GM12878 (cell line): Measurements from ENCODE around the gene TMC2. TPM values are rescaled to one million over a fixed set of nuclear protein-coding genes. Genes with fewer than 3 reads are reported as not detected.

Experiments
- ATAC-seq: fragments of 200-7000 bp; cut with Tn5 transposase; 3 replicates; pipeline ENCODE4 v1.9.1; 2020; ENCODE audit warnings: mild to moderate bottlenecking, moderate library complexity
- BruUV-seq: library from RNA; stranded (reverse); fragments of 400-500 nt; replicated peaks from 2 replicates; lab custom pipeline; 2021; lab: Mats Ljungman, UMichigan
- CTCF ChIA-PET: fragments of 300-600 bp; sonication (Branson Sonifier 250); formaldehyde crosslinking; extraction: SDS; loops from one replicate; lab custom pipeline; 2021; ENCODE audit warnings: inconsistent platforms; lab: Yijun Ruan, JAX
- POLR2A ChIA-PET: fragments of 350-600 bp; formaldehyde crosslinking; extraction: SDS; loops from one replicate; lab custom pipeline; 2021; ENCODE audit warnings: inconsistent platforms; lab: Charles Lee
- RAD21 ChIA-PET: fragments of 300-600 bp; sonication (Branson Sonifier 250); formaldehyde crosslinking; loops from one replicate; lab custom pipeline; 2023; ENCODE audit warnings: antibody characterized with exemption; ENCODE audit not compliant: unreplicated experiment; lab: Charles Lee
- SMC1A ChIA-PET: fragments of 300-600 bp; sonication (Branson Sonifier 250); formaldehyde crosslinking; loops from one replicate; lab custom pipeline; 2023; ENCODE audit not compliant: unreplicated experiment, uncharacterized antibody; lab: Charles Lee
- DNase-seq: peaks from one replicate; pipeline ENCODE4 v3.0.0-alpha.2; 2011; ENCODE audit warnings: low read depth, low spot score
- FAIRE-seq: peaks from 3 replicates; lab custom pipeline; 2011; peaks lifted over from hg19 to GRCh38; lab: Jason Lieb, UNC
- H2AFZ ChIP-seq: 2 replicates; pipeline ENCODE4 v1.6.0; 2011; ENCODE audit warnings: low read depth, low read length, control low read depth; ENCODE audit not compliant: control insufficient read depth
- H3K27ac ChIP-seq: 2 replicates; pipeline ENCODE4 v1.5.1; 2011; ENCODE audit warnings: control low read depth; ENCODE audit not compliant: control insufficient read depth, insufficient read depth
- H3K27me3 ChIP-seq, 2 experiments: replicated peaks in 1 of 2; 2 replicates each; pipeline versions ENCODE4 v1.6.0 to v1.6.1; 2011; ENCODE audit warnings: low read length in 1 of 2; ENCODE audit not compliant: control insufficient read depth in 2 of 2, insufficient read depth in 2 of 2
- H3K36me3 ChIP-seq, 2 experiments: 2 replicates each; pipeline ENCODE4 v1.5.1; 2011; ENCODE audit warnings: low read length in 1 of 2; ENCODE audit not compliant: control insufficient read depth in 2 of 2, insufficient read depth in 2 of 2
- H3K4me1 ChIP-seq: 2 replicates; pipeline ENCODE4 v1.6.1; 2011; ENCODE audit warnings: mild to moderate bottlenecking, low read length, moderate library complexity, mixed read lengths; ENCODE audit not compliant: control insufficient read depth, insufficient read depth
- H3K4me2 ChIP-seq: 2 replicates; pipeline ENCODE4 v1.6.0; 2011; ENCODE audit warnings: control low read depth; ENCODE audit not compliant: control insufficient read depth, insufficient read depth
- H3K4me3 ChIP-seq: fragments of 200-600 bp; sonication (generic); 2 replicates; pipeline ENCODE4 v1.5.1; 2016
- H3K79me2 ChIP-seq: 2 replicates; pipeline ENCODE4 v1.6.0; 2011; ENCODE audit warnings: low read length; ENCODE audit not compliant: control insufficient read depth, insufficient read depth
- H3K9ac ChIP-seq: 2 replicates; pipeline ENCODE4 v1.8.0; 2011; ENCODE audit warnings: low read length, control low read depth, mixed read lengths; ENCODE audit not compliant: control insufficient read depth, insufficient read depth
- H3K9me3 ChIP-seq: replicated peaks from 3 replicates; pipeline ENCODE4 v1.5.1; 2011; ENCODE audit warnings: mild to moderate bottlenecking, low read length; ENCODE audit not compliant: control insufficient read depth, insufficient read depth
- H4K20me1 ChIP-seq: 2 replicates; pipeline ENCODE4 v1.6.0; 2011; ENCODE audit not compliant: control insufficient read depth, insufficient read depth
- ATF7 ChIP-seq: fragments of 450-650 bp; IDR thresholded peaks from 2 replicates; pipeline ENCODE4 v1.6.1; 2016; ENCODE audit warnings: low read depth, mild to moderate bottlenecking
- BCL3 ChIP-seq: IDR thresholded peaks from 2 replicates; pipeline ENCODE4 v1.6.1; 2011; ENCODE audit warnings: borderline replicate concordance, low read depth, mild to moderate bottlenecking, moderate library complexity, low read length; ENCODE audit not compliant: insufficient read depth, poor library complexity, severe bottlenecking
- CREM ChIP-seq: IDR thresholded peaks from 2 replicates; pipeline ENCODE4 v1.6.1; 2014; ENCODE audit warnings: antibody characterized with exemption, low read depth
- KAT2A ChIP-seq: conservative IDR thresholded peaks from 2 replicates; pipeline ENCODE4 v1.6.1; 2011; ENCODE audit warnings: low read depth, low read length; ENCODE audit not compliant: control insufficient read depth
- KLF5 ChIP-seq: fragments of 450-650 bp; IDR thresholded peaks from 2 replicates; pipeline ENCODE4 v1.6.1; 2014; ENCODE audit warnings: mild to moderate bottlenecking; ENCODE audit not compliant: partially characterized antibody
- PRDM15 ChIP-seq: fragments of 450-650 bp; formaldehyde crosslinking; IDR thresholded peaks from 2 replicates; pipeline ENCODE4 v1.4.0; 2020; ENCODE audit warnings: mild to moderate bottlenecking, moderate library complexity
- STAT1 ChIP-seq: fragments of 450-650 bp; conservative IDR thresholded peaks from 2 replicates; pipeline ENCODE4 v1.6.1; 2014; ENCODE audit warnings: antibody characterized with exemption, mild to moderate bottlenecking
- TCF7 ChIP-seq: IDR thresholded peaks from 2 replicates; pipeline ENCODE4 v1.6.1; 2014; ENCODE audit warnings: antibody characterized with exemption, borderline replicate concordance
- ZBTB11 ChIP-seq: fragments of 450-650 bp; formaldehyde crosslinking; IDR thresholded peaks from 2 replicates; pipeline ENCODE4 v1.5.0; 2022; ENCODE audit warnings: mild to moderate bottlenecking, missing genetic modification characterization
- ZNF384 ChIP-seq: IDR thresholded peaks from 2 replicates; pipeline ENCODE4 v1.6.1; 2012; ENCODE audit warnings: low read depth, mild to moderate bottlenecking, low read length, improper control_type of control experiment, borderline replicate concordance
- WGBS: methylation state at CpG from one replicate; pipeline ENCODE4 v1.1.6; 2016; ENCODE audit warnings: low lambda C conversion rate; ENCODE audit not compliant: insufficient replicate concordance, insufficient coverage; ENCODE audit errors: missing lambda C conversion rate; 5-methylcytosine and 5-hydroxymethylcytosine counted together
- in situ Hi-C: fragments of 300-500 bp; cut with MboI; formaldehyde crosslinking; loops from 9 replicates; pipeline ENCODE4 v1.14.3; 2018; ENCODE audit warnings: mixed read lengths
- intact Hi-C: fragments of 100-400 bp; cut with micrococcal nuclease; formaldehyde crosslinking; loops from one replicate; pipeline ENCODE4 v1.14.2; 2022; ENCODE audit not compliant: unreplicated experiment
- polyA plus RNA-seq, 11 experiments: library from polyadenylated mRNA; depleted of rRNA in 4 of 11; unstranded in 6 of 11; stranded (reverse) in 5 of 11; fragments of >200 nt; fragmentation: Nextera tagmentation in 4 of 11; fragmentation: Illumina TruSeq in 1 of 11; extraction: Ambion mirVana in 4 of 11; extraction: Trizol in 1 of 11; gene quantifications; 1 replicate in 1 of 11; 2 replicates in 10 of 11; pipeline versions ENCODE4 v1.2.1 to v1.2.3, GENCODE V29; 2011 to 2016; ENCODE audit warnings: inconsistent platforms in 2 of 11, missing spikeins in 2 of 11, low read depth in 1 of 11
- total RNA-seq, 4 experiments: library from RNA; depleted of rRNA in 3 of 4; stranded (reverse); fragments of >200 nt in 3 of 4; fragmentation: Illumina TruSeq in 1 of 4; extraction: Trizol in 1 of 4; gene quantifications; 2 replicates each; pipeline versions ENCODE4 v1.2.1 to v1.2.3, GENCODE V29; 2013 to 2021

The TMC2 gene
- total and polyA plus RNA-seq, 10 of the 15 experiments (the other 5 are each of a cell fraction or from before 2014, with no cell fraction given) = 0.08 TPM; not detected in 9

- no peak for TF ChIP-seq TCF7
Observed at GRCh38 chr20:2519115-2519809, 17.1 kb upstream of the TMC2 start (continued).

GRCh38 chr20:2520617-2521016 lies 15.8 kb upstream of the TMC2 start:
- SMC1A ChIA-PET = interaction anchor here (1.1 to 1.3 kb wide), 2 partner anchors 10 to 12 kb away, joined by 3 read pairs; partner anchors contain the start of gene ZNF343
- H3K27ac ChIP-seq = no peak overlapping the region
- in situ Hi-C loops (no loop called here), intact Hi-C loops (no loop called here)
- H3K9me3 ChIP-seq = no peaks in the 10 kb centered on the region
- H3K4me2 ChIP-seq = no peak overlapping the region
- peaks cover 0 to 4% of the 10 kb centered on the region in 2 experiments; a peak in 3 of 4 replicates for H3K27me3 ChIP-seq
- H3K9ac ChIP-seq = no peak overlapping the region
- 0 out of 2 replicates have a peak, but pooled peaks cover 3% of the 10 kb centered on the region for H3K4me1 ChIP-seq
- no peak for DNase-seq
- TF ChIP-seq KAT2A = no peak
- no peak for TF ChIP-seq ZNF384
- no peak for TF ChIP-seq STAT1
- TF ChIP-seq CREM = no peak
- no peak for TF ChIP-seq ATF7
- TF ChIP-seq ZBTB11 (CRISPR knock-in tag) = no peak
- no peak for TF ChIP-seq BCL3
- TF ChIP-seq KLF5 = no peak
- TF ChIP-seq PRDM15 (CRISPR knock-in tag) = no peak
- FAIRE-seq = no peak
- BruUV-seq = no TSS peak
- no peaks in the 10 kb centered on the region for H4K20me1 ChIP-seq
- no peaks in the 10 kb centered on the region for H3K79me2 ChIP-seq
- RAD21 ChIA-PET = no interaction called here
- POLR2A ChIA-PET = interaction anchor here (1.2 kb wide), 1 partner anchor 132 kb away, joined by 4 read pairs; the partner anchor contains the start of gene NOP56
- WGBS = 75% methylated on average over 3 of the region's 3 CpGs
- H2AFZ ChIP-seq = no peak overlapping the region
- CTCF ChIA-PET = interaction anchor here (1.0 to 5.4 kb wide), 13 partner anchors 9 to 480 kb away, joined by 3 to 86 read pairs (median 5); partner anchors contain the start of genes SNRPB and ZNF343
- no peak for ATAC-seq
- H3K36me3 ChIP-seq = no peaks in the 10 kb centered on the region
- H3K4me3 ChIP-seq = no peak overlapping the region
